MM.1S (cell line): ENCODE results near the gene PIP5K1C.

Source experiments
- DNase-seq: peaks from one replicate; pipeline ENCODE4 v3.0.0-alpha.2; 2015
- H2AFZ ChIP-seq: fragments of 300-600 bp; sonication (generic); 2 replicates; pipeline ENCODE4 v1.6.0; 2016; ENCODE audit warnings: antibody characterized with exemption, low read length
- H3F3A ChIP-seq: fragments of 300-600 bp; sonication (generic); 2 replicates; pipeline ENCODE4 v1.6.1; 2016; ENCODE audit warnings: mild to moderate bottlenecking, antibody characterized with exemption, low read length, moderate library complexity, mixed read lengths; ENCODE audit not compliant: insufficient read depth
- H3K27ac ChIP-seq: fragments of 300-600 bp; sonication (generic); 2 replicates; pipeline ENCODE4 v1.5.1; 2016; ENCODE audit warnings: mild to moderate bottlenecking, low read length
- H3K27me3 ChIP-seq: fragments of 300-600 bp; sonication (generic); replicated peaks from 2 replicates; pipeline ENCODE4 v1.6.0; 2016; ENCODE audit warnings: low read length; ENCODE audit not compliant: insufficient read depth
- H3K36me3 ChIP-seq: fragments of 300-600 bp; sonication (generic); replicated peaks from 2 replicates; pipeline ENCODE4 v1.6.1; 2016; ENCODE audit warnings: mild to moderate bottlenecking, low read length, mixed read lengths; ENCODE audit not compliant: insufficient read depth
- H3K4me1 ChIP-seq: fragments of 300-600 bp; sonication (generic); 2 replicates; pipeline ENCODE4 v1.6.1; 2016; ENCODE audit warnings: low read length, mixed read lengths
- H3K4me2 ChIP-seq: fragments of 300-600 bp; sonication (generic); 2 replicates; pipeline ENCODE4 v1.6.0; 2016; ENCODE audit warnings: low read depth, low read length
- H3K4me3 ChIP-seq: fragments of 300-600 bp; sonication (generic); 2 replicates; pipeline ENCODE4 v1.5.1; 2016; ENCODE audit warnings: low read length, mixed read lengths
- H3K79me2 ChIP-seq: fragments of 300-600 bp; sonication (generic); 2 replicates; pipeline ENCODE4 v1.6.1; 2016; ENCODE audit warnings: mixed run types, low read length, mixed read lengths
- H3K9ac ChIP-seq: fragments of 300-600 bp; sonication (generic); 2 replicates; pipeline ENCODE4 v1.6.1; 2016; ENCODE audit warnings: low read length, mixed read lengths
- H3K9me2 ChIP-seq: fragments of 300-600 bp; sonication (generic); replicated peaks from 2 replicates; pipeline ENCODE4 v1.6.1; 2016; ENCODE audit warnings: mild to moderate bottlenecking, low read length, mixed read lengths; ENCODE audit not compliant: insufficient read depth
- H3K9me3 ChIP-seq: fragments of 300-600 bp; sonication (generic); replicated peaks from 2 replicates; pipeline ENCODE4 v1.6.1; 2016; ENCODE audit warnings: mild to moderate bottlenecking, low read length, mixed read lengths; ENCODE audit not compliant: insufficient read depth
- H4K20me1 ChIP-seq: fragments of 300-600 bp; sonication (generic); 2 replicates; pipeline ENCODE4 v1.6.1; 2016; ENCODE audit warnings: mild to moderate bottlenecking, low read length, moderate library complexity, mixed read lengths; ENCODE audit not compliant: insufficient read depth
- CTCF ChIP-seq: fragments of 300-600 bp; sonication (generic); IDR thresholded peaks from 2 replicates; pipeline ENCODE4 v1.5.1; 2016; ENCODE audit warnings: antibody characterized with exemption, low read length, mixed read lengths
- EZH2 ChIP-seq: fragments of 300-600 bp; sonication (generic); optimal IDR thresholded peaks from 2 replicates; pipeline ENCODE3; 2017; ENCODE audit warnings: low read depth, mild to moderate bottlenecking, antibody characterized with exemption, low read length, mixed read lengths
- EZH2phosphoT487 ChIP-seq: fragments of 300-600 bp; sonication (generic); IDR thresholded peaks from 2 replicates; pipeline ENCODE4 v1.6.1; 2018; ENCODE audit warnings: antibody characterized with exemption, low read length

The PIP5K1C gene

GRCh38 chr19:3644351-3645066, 55.8 kb downstream of the PIP5K1C start:
- Histone ChIP-seq H3F3A (no peaks in the 10 kb centered on the region), H3K27ac (no peak overlapping the region), H4K20me1 (no peaks in the 10 kb centered on the region), H3K79me2 (no peaks in the 10 kb centered on the region), H3K27me3 (no peaks in the 10 kb centered on the region), H3K4me1 (no peaks in the 10 kb centered on the region), H3K9me2 (no peaks in the 10 kb centered on the region), H2AFZ (no peak overlapping the region), H3K4me2 (no peak overlapping the region), H3K4me3 (no peak overlapping the region), H3K36me3 (no peaks in the 10 kb centered on the region), H3K9ac (no peak overlapping the region), H3K9me3 (no peaks in the 10 kb centered on the region)
- no peak for DNase-seq
- TF ChIP-seq EZH2 (no peak), EZH2phosphoT487 (no peak), CTCF (no peak)

- H3K4me3 ChIP-seq, result no peak overlapping the region
- no peak overlapping the region for H3K4me2 ChIP-seq
- H3K36me3 ChIP-seq, result no peaks in the 10 kb centered on the region
Measured at GRCh38 chr19:3643674-3644313, 56.5 kb downstream of the PIP5K1C start.

GRCh38 chr19:3642987-3643673, 57.1 kb downstream of the PIP5K1C start:
- Histone ChIP-seq H3K27ac (no peak overlapping the region), H3K27me3 (no peaks in the 10 kb centered on the region), H3F3A (no peaks in the 10 kb centered on the region), H3K9me2 (no peaks in the 10 kb centered on the region), H3K4me3 (no peak overlapping the region), H3K4me1 (no peaks in the 10 kb centered on the region), H3K9me3 (no peaks in the 10 kb centered on the region), H2AFZ (no peak overlapping the region), H3K9ac (no peak overlapping the region), H3K79me2 (no peaks in the 10 kb centered on the region), H3K4me2 (no peak overlapping the region), H4K20me1 (no peaks in the 10 kb centered on the region), H3K36me3 (no peaks in the 10 kb centered on the region)
- TF ChIP-seq EZH2 (no peak), EZH2phosphoT487 (no peak), CTCF (no peak)
- DNase-seq, result no peak

More at GRCh38 chr19:3643674-3644313, 56.5 kb downstream of the PIP5K1C start:
- H3K27me3 ChIP-seq, result no peaks in the 10 kb centered on the region
- H2AFZ ChIP-seq, result no peak overlapping the region
- no peaks in the 10 kb centered on the region for H3F3A ChIP-seq
- no peak overlapping the region for H3K9ac ChIP-seq
- H3K9me2 ChIP-seq, result no peaks in the 10 kb centered on the region
- no peaks in the 10 kb centered on the region for H3K79me2 ChIP-seq
- H3K9me3 ChIP-seq, result no peaks in the 10 kb centered on the region
- no peak overlapping the region for H3K27ac ChIP-seq
- no peaks in the 10 kb centered on the region for H4K20me1 ChIP-seq
- DNase-seq, result no peak
- no peaks in the 10 kb centered on the region for H3K4me1 ChIP-seq
- no peak for TF ChIP-seq EZH2
- no peak for TF ChIP-seq EZH2phosphoT487
